ENCODE measurements around the gene KIF5C.

KIF5C gene

DNA sequence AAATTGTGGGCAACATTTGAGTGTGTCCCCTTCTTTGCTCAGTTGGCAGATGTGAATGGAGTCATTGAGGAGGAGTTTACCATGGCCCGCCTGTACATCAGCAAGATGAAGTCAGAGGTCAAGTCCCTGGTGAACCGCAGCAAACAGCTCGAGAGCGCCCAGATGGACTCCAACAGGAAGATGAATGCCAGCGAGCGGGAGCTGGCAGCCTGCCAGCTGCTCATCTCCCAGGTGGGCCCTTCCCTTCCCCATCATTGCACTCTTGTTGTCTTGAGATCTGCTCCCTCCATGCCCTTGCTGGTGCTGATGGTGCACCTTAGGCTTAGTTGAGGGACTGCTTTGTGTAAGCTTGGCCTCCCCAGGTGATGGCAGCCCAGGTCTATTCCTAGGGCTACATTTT lies 115.9 kb downstream of the KIF5C start:
- H3K27ac ChIP-seq = no peak overlapping the region
- TF ChIP-seq, protein P1, sequence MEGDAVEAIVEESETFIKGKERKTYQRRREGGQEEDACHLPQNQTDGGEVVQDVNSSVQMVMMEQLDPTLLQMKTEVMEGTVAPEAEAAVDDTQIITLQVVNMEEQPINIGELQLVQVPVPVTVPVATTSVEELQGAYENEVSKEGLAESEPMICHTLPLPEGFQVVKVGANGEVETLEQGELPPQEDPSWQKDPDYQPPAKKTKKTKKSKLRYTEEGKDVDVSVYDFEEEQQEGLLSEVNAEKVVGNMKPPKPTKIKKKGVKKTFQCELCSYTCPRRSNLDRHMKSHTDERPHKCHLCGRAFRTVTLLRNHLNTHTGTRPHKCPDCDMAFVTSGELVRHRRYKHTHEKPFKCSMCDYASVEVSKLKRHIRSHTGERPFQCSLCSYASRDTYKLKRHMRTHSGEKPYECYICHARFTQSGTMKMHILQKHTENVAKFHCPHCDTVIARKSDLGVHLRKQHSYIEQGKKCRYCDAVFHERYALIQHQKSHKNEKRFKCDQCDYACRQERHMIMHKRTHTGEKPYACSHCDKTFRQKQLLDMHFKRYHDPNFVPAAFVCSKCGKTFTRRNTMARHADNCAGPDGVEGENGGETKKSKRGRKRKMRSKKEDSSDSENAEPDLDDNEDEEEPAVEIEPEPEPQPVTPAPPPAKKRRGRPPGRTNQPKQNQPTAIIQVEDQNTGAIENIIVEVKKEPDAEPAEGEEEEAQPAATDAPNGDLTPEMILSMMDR (IDR thresholded peaks at IDR 0.05) = no peak
- no peaks in the 10 kb centered on the region for H3K9me3 ChIP-seq

GRCh38 chr2:148992448-148992847 lies 117.4 kb downstream of the KIF5C start:
- no peaks in the 10 kb centered on the region for H3K9me3 ChIP-seq
- TF ChIP-seq, protein P1 (IDR thresholded peaks at IDR 0.05) = no peak
- H3K36me3 ChIP-seq = no peaks in the 10 kb centered on the region
- H3K27ac ChIP-seq = no peak overlapping the region
- H3K27me3 ChIP-seq = peaks cover 4% of the 10 kb centered on the region
- peaks cover 7 to 15% of the 10 kb centered on the region in 2 experiments for H3K4me1 ChIP-seq (ENCODE audit: control insufficient read depth in 1 of 2, insufficient read depth in 1 of 2, low read depth in 1 of 2, low read length in 1 of 2)
- no peak overlapping the region for H3K4me3 ChIP-seq (ENCODE audit: low read depth in 1 of 2, low read length in 1 of 2)

More for the DNA sequence above, 115.9 kb downstream of the KIF5C start:
- Histone ChIP-seq H3K4me3 (ENCODE audit: low read depth in 1 of 2, low read length in 1 of 2) (no peak overlapping the region), H3K36me3 (no peaks in the 10 kb centered on the region), H3K27me3 (peaks cover 4% of the 10 kb centered on the region), H3K4me1 (ENCODE audit: control insufficient read depth in 1 of 2, insufficient read depth in 1 of 2, low read depth in 1 of 2, low read length in 1 of 2) (peaks cover 21 to 30% of the 10 kb centered on the region in 2 experiments)

DNA sequence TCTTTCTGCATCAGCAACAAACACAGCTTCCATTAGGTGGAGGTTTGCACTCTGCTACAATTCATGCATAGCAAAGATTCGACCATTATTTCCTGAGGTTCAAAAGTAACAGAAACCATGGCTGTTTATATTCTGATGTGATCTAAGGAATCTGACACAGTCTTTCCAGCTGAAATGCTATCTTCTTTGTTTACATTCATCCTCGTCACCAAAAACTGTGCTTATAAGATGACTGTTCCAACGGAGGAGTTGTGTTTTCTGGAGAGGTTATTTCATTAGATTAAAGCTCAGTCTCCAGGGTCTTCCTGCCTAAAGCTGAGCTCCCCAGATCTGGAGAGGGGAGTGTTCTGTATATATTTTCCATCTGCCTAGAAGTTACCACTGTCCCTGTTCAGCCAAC lies 118.3 kb downstream of the KIF5C start:
- TF ChIP-seq, protein P1 (IDR thresholded peaks at IDR 0.05) = no peak
- Histone ChIP-seq H3K9me3 (no peaks in the 10 kb centered on the region), H3K27me3 (peaks cover 11% of the 10 kb centered on the region), H3K4me3 (ENCODE audit: low read depth in 1 of 2, low read length in 1 of 2) (no peak overlapping the region), H3K4me1 (ENCODE audit: control insufficient read depth in 1 of 2, insufficient read depth in 1 of 2, low read depth in 1 of 2, low read length in 1 of 2) (peaks cover 0 to 6% of the 10 kb centered on the region in 2 experiments), H3K27ac (no peak overlapping the region), H3K36me3 (no peaks in the 10 kb centered on the region)

GRCh38 chr2:148994341-148994740 lies 119.3 kb downstream of the KIF5C start:
- Histone ChIP-seq H3K27me3 (peaks cover 16% of the 10 kb centered on the region), H3K4me1 (ENCODE audit: control insufficient read depth in 1 of 2, insufficient read depth in 1 of 2, low read depth in 1 of 2, low read length in 1 of 2) (peaks cover 0 to 2% of the 10 kb centered on the region in 2 experiments), H3K36me3 (no peaks in the 10 kb centered on the region), H3K4me3 (ENCODE audit: low read depth in 1 of 2, low read length in 1 of 2) (no peak overlapping the region), H3K9me3 (no peaks in the 10 kb centered on the region), H3K27ac (no peak overlapping the region)
- TF ChIP-seq, protein P1 (IDR thresholded peaks at IDR 0.05) = no peak

DNA sequence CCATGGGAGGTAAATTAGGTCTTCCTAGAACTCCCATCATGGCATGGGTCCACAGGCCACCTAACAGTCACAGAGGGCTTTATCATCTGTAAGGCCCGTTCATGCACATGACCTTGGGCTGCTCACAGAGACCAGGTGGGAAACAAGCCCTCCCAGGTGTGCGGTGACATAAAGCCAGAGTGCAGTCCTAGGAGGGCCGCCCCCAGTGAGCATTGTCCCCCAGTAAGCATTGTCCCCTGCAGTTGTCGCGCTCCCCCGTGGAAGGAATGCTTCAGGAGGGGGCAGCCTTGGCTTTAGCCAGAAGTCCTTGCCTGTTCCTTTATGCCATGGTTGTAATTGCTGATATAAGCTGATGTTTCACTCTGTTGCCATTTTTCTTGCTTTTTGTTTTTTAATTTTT lies 121.8 kb downstream of the KIF5C start:
- Histone ChIP-seq H3K27me3 (peaks cover 37% of the 10 kb centered on the region), H3K27ac (no peak overlapping the region), H3K4me3 (ENCODE audit: low read depth in 1 of 2, low read length in 1 of 2) (no peak overlapping the region), H3K36me3 (no peaks in the 10 kb centered on the region), H3K9me3 (no peaks in the 10 kb centered on the region), H3K4me1 (ENCODE audit: control insufficient read depth in 1 of 2, insufficient read depth in 1 of 2, low read depth in 1 of 2, low read length in 1 of 2) (no peaks in the 10 kb centered on the region)
- TF ChIP-seq, protein P1 (IDR thresholded peaks at IDR 0.05) = no peak

Data from neutrophil (primary cell).